Urinary bladder (tissue), 4 donors: ENCODE data around the gene PLCH1. TPM values are rescaled to one million over a fixed set of nuclear protein-coding genes. Genes with fewer than 3 reads are reported as not detected.

Experiments
- DNase-seq: peaks from one replicate; pipeline ENCODE4 v3.0.0-alpha.2; 2015; ENCODE audit errors: extremely low spot score
- H3K27ac ChIP-seq: one replicate; pipeline ENCODE4 v1.5.1; 2013; ENCODE audit warnings: low read depth, mild to moderate bottlenecking, moderate library complexity
- H3K36me3 ChIP-seq: one replicate; pipeline ENCODE4 v1.6.1; 2013; ENCODE audit warnings: mild to moderate bottlenecking, moderate library complexity; ENCODE audit not compliant: insufficient read depth
- H3K4me1 ChIP-seq: one replicate; pipeline ENCODE4 v1.6.1; 2013; ENCODE audit warnings: mild to moderate bottlenecking, moderate library complexity; ENCODE audit not compliant: insufficient read depth
- H3K4me3 ChIP-seq: one replicate; pipeline ENCODE4 v1.5.1; 2013; ENCODE audit warnings: low read depth, low read length
- WGBS: extraction: QIAGEN DNeasy Blood & Tissue Kit; methylation state at CpG from one replicate; pipeline ENCODE4 v1.1.7; 2013; 5-methylcytosine and 5-hydroxymethylcytosine counted together
- polyA plus RNA-seq: library from polyadenylated mRNA; stranded (reverse); fragments of 200-250 nt; gene quantifications from one replicate; pipeline ENCODE4 v1.2.3, GENCODE V29; 2013
- total RNA-seq: library from RNA; depleted of rRNA; stranded (reverse); fragments of >200 nt; gene quantifications from one replicate; pipeline ENCODE4 v1.2.3, GENCODE V29; 2014
- donor health status: healthy with polysubstance abuse.
- donor health status: healthy.

Gene PLCH1
- total and polyA plus RNA-seq, 2 donors: 0.27 to 3.2 TPM

GRCh38 chr3:155760653-155761052 is 15.8 kb upstream of the PLCH1 start:
- no peaks in the 10 kb centered on the region for H3K4me1 ChIP-seq

GRCh38 chr3:155757577-155757976 is 12.7 kb upstream of the PLCH1 start:
- 91% methylated on average over 7 of the region's 7 CpGs for WGBS
- DNase-seq: no peak
- H3K4me1 ChIP-seq: no peaks in the 10 kb centered on the region
- no peak overlapping the region for H3K27ac ChIP-seq
- H3K4me3 ChIP-seq: no peak overlapping the region
- H3K36me3 ChIP-seq: no peaks in the 10 kb centered on the region

More at GRCh38 chr3:155760653-155761052, 15.8 kb upstream of the PLCH1 start:
- no peak for DNase-seq
- H3K36me3 ChIP-seq: no peaks in the 10 kb centered on the region
- no peak overlapping the region for H3K27ac ChIP-seq
- H3K4me3 ChIP-seq: no peak overlapping the region
- 94% methylated on average over 4 of the region's 4 CpGs for WGBS

GRCh38 chr3:155753038-155753639 is 8.3 kb upstream of the PLCH1 start:
- 77% methylated on average over 11 of the region's 11 CpGs for WGBS
- Histone ChIP-seq H3K4me3 (no peak overlapping the region), H3K27ac (no peak overlapping the region), H3K4me1 (no peaks in the 10 kb centered on the region), H3K36me3 (no peaks in the 10 kb centered on the region)
- no peak for DNase-seq

- H3K4me3 ChIP-seq: no peak overlapping the region
- H3K27ac ChIP-seq: no peak overlapping the region
- no peak for DNase-seq
- H3K4me1 ChIP-seq: no peaks in the 10 kb centered on the region
- WGBS: 45% methylated on average over 8 of the region's 8 CpGs
- H3K36me3 ChIP-seq: no peaks in the 10 kb centered on the region
Observed at GRCh38 chr3:155748611-155749365, 3.9 kb upstream of the PLCH1 start.

- no peaks in the 10 kb centered on the region for H3K4me1 ChIP-seq
- no peaks in the 10 kb centered on the region for H3K36me3 ChIP-seq
- 89% methylated on average over 3 of the region's 3 CpGs for WGBS
- no peak for DNase-seq
- no peak overlapping the region for H3K27ac ChIP-seq
- H3K4me3 ChIP-seq: no peak overlapping the region
Observed at GRCh38 chr3:155747946-155748290, 3.0 kb upstream of the PLCH1 start.

GRCh38 chr3:155747286-155747945 is 2.5 kb upstream of the PLCH1 start:
- DNase-seq: no peak
- 69% methylated on average over 2 of the region's 2 CpGs for WGBS
- Histone ChIP-seq H3K4me3 (no peak overlapping the region), H3K36me3 (no peaks in the 10 kb centered on the region), H3K27ac (no peak overlapping the region), H3K4me1 (no peaks in the 10 kb centered on the region)

- 84% methylated on average over 1 of the region's 1 CpG for WGBS
- H3K4me3 ChIP-seq: no peak overlapping the region
Observed at GRCh38 chr3:155746703-155747102, 1.8 kb upstream of the PLCH1 start.

GRCh38 chr3:155745795-155746550 is 1.1 kb upstream of the PLCH1 start:
- Histone ChIP-seq H3K4me1 (no peaks in the 10 kb centered on the region), H3K4me3 (no peak overlapping the region), H3K27ac (no peak overlapping the region), H3K36me3 (no peaks in the 10 kb centered on the region)
- WGBS: 42% methylated on average over 19 of the region's 19 CpGs
- no peak for DNase-seq

More at GRCh38 chr3:155746703-155747102, 1.8 kb upstream of the PLCH1 start:
- no peaks in the 10 kb centered on the region for H3K4me1 ChIP-seq
- no peak for DNase-seq
- no peaks in the 10 kb centered on the region for H3K36me3 ChIP-seq
- no peak overlapping the region for H3K27ac ChIP-seq

GRCh38 chr3:155744010-155744625 is 753 bp downstream of the PLCH1 start:
- DNase-seq: no peak

GRCh38 chr3:155743606-155744005 is 1.3 kb downstream of the PLCH1 start:
- Histone ChIP-seq H3K4me3 (peak overlapping the region; percentile 57), H3K36me3 (no peaks in the 10 kb centered on the region), H3K4me1 (no peaks in the 10 kb centered on the region), H3K27ac (no peak overlapping the region)
- no peak for DNase-seq
- WGBS: 16% methylated on average over 8 of the region's 8 CpGs

More at GRCh38 chr3:155744010-155744625, 753 bp downstream of the PLCH1 start:
- Histone ChIP-seq H3K4me3 (peak overlapping the region; percentile 57), H3K36me3 (no peaks in the 10 kb centered on the region), H3K27ac (no peak overlapping the region), H3K4me1 (no peaks in the 10 kb centered on the region)
- under 1% methylated on average over 48 of the region's 48 CpGs for WGBS

- H3K4me1 ChIP-seq: no peaks in the 10 kb centered on the region
- H3K36me3 ChIP-seq: no peaks in the 10 kb centered on the region
- no peak for DNase-seq
- H3K27ac ChIP-seq: no peak overlapping the region
- WGBS: 75% methylated on average over 5 of the region's 5 CpGs
- no peak overlapping the region for H3K4me3 ChIP-seq
Observed at GRCh38 chr3:155742349-155742965, 2.4 kb downstream of the PLCH1 start.

- Histone ChIP-seq H3K4me3 (no peak overlapping the region), H3K27ac (no peak overlapping the region), H3K36me3 (no peaks in the 10 kb centered on the region), H3K4me1 (no peaks in the 10 kb centered on the region)
- no peak for DNase-seq
Observed at GRCh38 chr3:155741603-155742002, 3.3 kb downstream of the PLCH1 start.

GRCh38 chr3:155741101-155741500 is 3.8 kb downstream of the PLCH1 start:
- H3K36me3 ChIP-seq: no peaks in the 10 kb centered on the region
- H3K27ac ChIP-seq: no peak overlapping the region
- H3K4me3 ChIP-seq: no peak overlapping the region
- no peak for DNase-seq
- WGBS: 77% methylated on average over 3 of the region's 3 CpGs
- no peaks in the 10 kb centered on the region for H3K4me1 ChIP-seq
